Activated T-helper 2 cell treated with anti-CD3 and anti-CD28 coated beads, Interferon-gamma antibody, Interleukin-2, Interleukin-4, amounts not matched to agents 10 μg/mL and 5 μg/mL and 100 μg/mL, durations not matched to agents 14 hours and 24 hours and 36 hours (primary cell): ENCODE measurements around the gene PIP5K1B. TPM values are rescaled to one million over a fixed set of nuclear protein-coding genes. Genes with fewer than 3 reads are reported as not detected.
A peak's percentile ranks its signal among the peaks of the same experiment; 100 is the strongest.

Experiments used
- DNase-seq: peaks from one replicate; pipeline ENCODE4 v3.0.0; 2021; ENCODE audit warnings: low spot score
- H3K27ac Mint-ChIP-seq: one replicate; pipeline ENCODE4 v1.8.0; 2021; ENCODE audit warnings: mixed read lengths
- H3K27me3 Mint-ChIP-seq: one replicate; pipeline ENCODE4 v1.8.0; 2021; ENCODE audit warnings: low read depth, mixed read lengths
- H3K36me3 Mint-ChIP-seq: one replicate; pipeline ENCODE4 v1.8.0; 2021; ENCODE audit warnings: low read depth, mixed read lengths
- H3K4me1 Mint-ChIP-seq: one replicate; pipeline ENCODE4 v1.8.0; 2021; ENCODE audit warnings: low read depth, mixed read lengths
- H3K4me3 Mint-ChIP-seq: one replicate; pipeline ENCODE4 v1.8.0; 2021; ENCODE audit warnings: low read depth, mild to moderate bottlenecking, moderate library complexity, mixed read lengths
- H3K9me3 Mint-ChIP-seq: one replicate; pipeline ENCODE4 v1.8.0; 2021; ENCODE audit warnings: mixed read lengths
- intact Hi-C: fragments of 100-400 bp; cut with micrococcal nuclease; formaldehyde crosslinking; loops from one replicate; pipeline ENCODE4 v1.15.1; 2023
- total RNA-seq: library from RNA; stranded (reverse); gene quantifications from 2 replicates; pipeline ENCODE4 v1.2.3, GENCODE V29; 2022

The PIP5K1B gene
- total RNA-seq, 1 donor from 2014 or later, result 76.2 TPM

DNA sequence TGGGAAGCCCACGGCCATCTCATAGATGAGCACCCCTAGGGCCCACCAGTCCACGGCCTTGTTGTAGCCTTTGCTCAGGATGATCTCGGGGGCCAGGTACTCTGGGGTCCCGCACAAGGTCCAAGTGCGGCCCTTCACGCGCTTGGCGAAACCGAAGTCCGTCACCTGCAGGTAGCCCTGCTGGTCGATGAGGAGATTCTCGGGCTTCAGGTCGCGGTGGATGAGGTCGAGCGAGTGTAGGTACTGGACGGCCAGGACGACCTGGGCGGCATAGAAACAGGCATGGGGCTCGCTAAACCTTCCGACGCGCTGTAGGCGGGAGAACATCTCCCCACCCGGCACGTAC lies 308.3 kb downstream of the PIP5K1B start:
- peaks cover 16% of the 10 kb centered on the region for H3K4me1 Mint-ChIP-seq
- peaks cover 10% of the 10 kb centered on the region for H3K27me3 Mint-ChIP-seq
- H3K36me3 Mint-ChIP-seq, result peaks cover 3% of the 10 kb centered on the region
- DNase-seq, result no peak
- no peak overlapping the region for H3K27ac Mint-ChIP-seq
- intact Hi-C loops, result no loop called here
- no peak overlapping the region for H3K4me3 Mint-ChIP-seq
- H3K9me3 Mint-ChIP-seq, result no peaks in the 10 kb centered on the region

DNA sequence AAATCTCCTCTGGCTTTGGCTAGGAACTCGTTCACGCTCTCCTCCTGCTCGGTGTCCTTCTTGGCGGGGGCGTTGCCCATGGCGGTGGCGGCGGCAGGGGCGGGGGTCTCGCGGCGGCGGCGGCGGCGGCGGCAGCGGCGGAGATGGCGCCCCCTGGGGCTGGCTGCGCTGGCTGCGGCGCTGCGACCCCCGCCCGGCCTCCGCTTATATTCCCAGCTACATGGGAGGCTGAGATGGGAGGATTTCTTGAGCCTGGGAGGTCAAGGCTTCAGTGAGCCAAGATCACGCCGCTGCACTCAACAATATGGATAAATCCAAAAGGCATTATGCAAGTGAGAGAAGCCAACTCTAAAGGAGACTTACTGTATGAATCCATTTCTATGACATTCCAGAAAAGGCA lies 309.0 kb downstream of the PIP5K1B start, which contains the start of gene PRKACG:
Gene PRKACG, minus strand, starts transcription at position 101 of the 400 bp plus-strand sequence. Its CDS starts 21 bp downstream, at position 80.
- H3K36me3 Mint-ChIP-seq, result no peaks in the 10 kb centered on the region
- no peaks in the 10 kb centered on the region for H3K9me3 Mint-ChIP-seq
- H3K27ac Mint-ChIP-seq, result no peak within 1 kb of the TSS
- no peak for DNase-seq
- H3K27me3 Mint-ChIP-seq, result peaks cover 10% of the 10 kb centered on the region
- H3K4me1 Mint-ChIP-seq, result peaks cover 23% of the 10 kb centered on the region
- no peak within 1 kb of the TSS for H3K4me3 Mint-ChIP-seq
- intact Hi-C loops, result no loop called here

DNA sequence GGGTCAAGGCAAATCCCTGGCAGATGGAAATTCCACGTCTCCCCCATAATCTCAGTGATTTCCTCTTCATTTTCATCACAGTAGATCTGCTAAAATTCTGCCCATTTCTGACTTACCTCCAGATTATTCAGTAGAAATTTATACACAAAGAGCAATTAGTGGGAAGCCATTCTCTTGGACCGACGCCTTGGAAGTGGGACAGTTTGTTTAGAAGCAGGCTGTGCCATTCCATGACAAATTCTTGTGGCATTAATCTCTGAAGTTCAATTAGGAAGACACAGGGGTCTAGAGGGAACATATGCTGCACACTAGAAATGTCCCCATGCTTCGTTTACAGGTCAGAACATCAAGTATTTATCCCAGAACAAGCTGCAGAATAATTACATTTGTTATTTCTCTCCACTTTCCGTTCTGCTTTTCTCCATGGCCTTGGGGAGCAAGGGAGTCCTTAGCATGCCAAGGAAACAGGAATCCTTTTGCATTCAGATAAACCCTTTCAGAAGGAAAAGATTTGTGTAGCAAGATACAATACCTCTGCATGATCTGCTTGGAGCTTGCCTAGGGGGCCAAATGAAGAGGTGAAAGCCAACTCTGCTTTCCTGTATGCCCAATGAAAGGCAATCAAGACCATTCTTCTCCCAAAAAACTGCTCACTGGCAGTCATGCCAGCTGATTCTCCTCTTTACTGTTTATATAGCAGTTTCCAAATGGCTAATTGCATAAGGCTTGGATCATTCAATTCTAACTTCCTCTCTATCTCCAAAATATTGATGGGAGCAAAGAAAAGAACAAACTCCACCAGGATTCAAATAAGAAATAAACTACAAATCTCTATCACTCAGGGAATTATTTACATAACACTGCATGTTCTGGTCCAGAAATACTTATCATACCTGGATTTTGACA lies 311.4 kb downstream of the PIP5K1B start:
- no peak overlapping the region for H3K27ac Mint-ChIP-seq
- H3K9me3 Mint-ChIP-seq, result no peaks in the 10 kb centered on the region
- H3K4me3 Mint-ChIP-seq, result no peak overlapping the region
- no peaks in the 10 kb centered on the region for H3K36me3 Mint-ChIP-seq
- peaks cover 8% of the 10 kb centered on the region for H3K27me3 Mint-ChIP-seq
- peaks cover 40% of the 10 kb centered on the region for H3K4me1 Mint-ChIP-seq
- no peak for DNase-seq
- intact Hi-C loops, result no loop called here

DNA sequence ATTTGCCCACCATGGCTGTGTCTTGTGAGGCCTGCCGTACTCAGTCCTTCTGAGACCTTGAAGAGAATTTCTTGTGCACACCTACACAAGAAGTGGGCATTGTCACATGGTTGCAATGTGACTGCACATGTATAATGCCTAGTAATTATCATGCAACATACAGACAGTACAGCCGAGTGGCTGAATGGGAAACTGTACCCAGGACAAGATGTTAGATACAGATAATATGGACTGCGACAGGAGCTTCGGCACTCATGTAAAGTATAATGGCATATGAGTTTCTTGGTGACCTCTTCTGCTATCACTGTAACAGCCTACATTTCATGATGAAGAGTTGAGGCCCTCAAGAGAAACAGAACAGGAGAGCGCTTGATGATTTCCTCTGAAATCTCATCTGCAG lies 313.7 kb downstream of the PIP5K1B start:
- peaks cover 2% of the 10 kb centered on the region for H3K27me3 Mint-ChIP-seq
- no peaks in the 10 kb centered on the region for H3K9me3 Mint-ChIP-seq
- intact Hi-C loops, result no loop called here
- H3K4me3 Mint-ChIP-seq, result no peak overlapping the region
- no peak overlapping the region for H3K27ac Mint-ChIP-seq
- DNase-seq, result no peak
- peaks cover 41% of the 10 kb centered on the region for H3K4me1 Mint-ChIP-seq
- H3K36me3 Mint-ChIP-seq, result no peaks in the 10 kb centered on the region

DNA sequence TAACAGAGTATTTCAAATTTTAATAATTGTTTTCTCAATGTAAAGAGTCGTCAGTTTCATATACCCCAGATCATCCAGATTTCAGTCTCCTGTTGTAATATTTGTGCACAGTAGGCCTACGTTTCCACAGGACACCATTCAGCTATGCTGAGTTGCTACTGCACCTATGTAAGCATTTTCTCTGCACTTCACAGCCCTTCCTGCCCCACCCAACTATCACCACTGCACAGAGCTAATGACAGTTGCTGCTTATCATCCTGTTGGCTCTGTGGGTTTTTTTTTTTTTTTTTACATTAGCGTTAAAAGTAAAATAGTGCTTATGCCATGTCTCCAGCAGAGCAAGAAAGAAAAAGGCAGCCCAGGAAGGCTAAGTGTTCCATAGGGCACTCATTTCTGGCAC lies 314.8 kb downstream of the PIP5K1B start:
- Mint-ChIP-seq H3K36me3 (no peaks in the 10 kb centered on the region), H3K27me3 (peaks cover 1% of the 10 kb centered on the region), H3K27ac (peak overlapping the region; percentile 30), H3K4me1 (peaks cover 46% of the 10 kb centered on the region), H3K4me3 (no peak overlapping the region), H3K9me3 (no peaks in the 10 kb centered on the region)
- intact Hi-C loops, result loop anchor here (10.0 kb wide), 1 partner anchor 315 kb away; the partner anchor contains the start of gene PIP5K1B
- DNase-seq, result peak; percentile 60

DNA sequence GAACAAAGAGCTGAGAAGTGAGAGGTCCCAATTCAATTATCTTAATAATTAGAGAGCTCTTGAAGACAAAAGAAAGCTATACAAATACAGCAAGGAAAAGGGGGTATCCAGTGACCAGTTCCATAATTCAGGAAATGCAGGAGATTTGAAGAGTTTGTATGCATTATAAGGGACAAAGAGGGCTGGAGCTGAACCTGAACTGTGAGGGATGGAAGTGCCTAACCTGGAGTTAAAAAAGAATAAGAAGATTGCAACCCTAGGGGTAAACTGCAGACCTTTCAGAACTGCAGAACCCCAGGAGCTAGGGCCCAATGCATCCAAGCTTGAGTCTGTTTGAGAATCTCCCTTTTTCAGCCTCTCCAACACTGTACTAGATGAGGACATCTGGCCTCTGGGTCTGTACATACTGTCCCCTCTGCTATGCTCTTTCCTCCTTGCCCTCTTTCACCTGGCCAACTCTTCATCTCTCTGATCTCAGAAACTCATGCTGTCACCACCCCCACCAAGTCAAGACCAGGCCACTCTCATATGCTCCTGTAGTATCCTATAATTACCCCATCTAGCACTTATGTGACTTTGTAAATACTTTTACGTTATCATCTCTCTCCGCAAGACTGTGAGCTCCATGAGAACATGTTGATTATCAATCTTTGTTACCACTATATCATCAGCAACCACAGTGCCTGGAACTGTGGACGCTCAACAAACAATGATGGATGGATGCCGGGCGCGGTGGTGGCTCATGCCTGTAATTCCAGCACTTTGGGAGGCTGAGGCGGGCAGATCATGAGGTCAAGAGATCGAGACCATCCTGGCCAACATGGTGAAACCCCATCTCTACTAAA lies 315.5 kb downstream of the PIP5K1B start:
- Mint-ChIP-seq H3K4me3 (no peak overlapping the region), H3K27me3 (no peaks in the 10 kb centered on the region), H3K36me3 (no peaks in the 10 kb centered on the region), H3K4me1 (peaks cover 46% of the 10 kb centered on the region), H3K27ac (no peak overlapping the region), H3K9me3 (no peaks in the 10 kb centered on the region)
- no peak for DNase-seq
- intact Hi-C loops, result loop anchor here (10.0 kb wide), 1 partner anchor 316 kb away; the partner anchor contains the start of gene PIP5K1B

DNA sequence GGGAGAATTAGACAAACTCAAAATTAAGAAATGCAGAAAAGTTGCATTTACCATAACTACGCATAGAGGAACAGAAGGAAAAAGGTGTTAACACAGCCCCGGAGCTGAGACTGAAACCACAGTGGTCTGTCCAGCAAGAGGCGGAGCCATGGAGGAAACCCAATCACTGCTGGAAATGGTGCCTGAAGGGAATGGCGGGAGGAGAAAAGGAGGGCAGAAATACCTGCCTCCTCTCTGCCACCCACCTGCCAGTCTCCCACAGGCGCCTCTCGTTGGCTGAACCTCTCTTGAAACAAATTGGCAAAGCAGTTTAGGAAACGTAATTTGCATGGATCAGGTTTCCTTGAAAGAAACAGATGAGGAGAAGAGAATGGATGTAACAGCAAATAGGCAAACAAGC lies 318.6 kb downstream of the PIP5K1B start:
- Mint-ChIP-seq H3K4me1 (peaks cover 58% of the 10 kb centered on the region), H3K4me3 (no peak overlapping the region), H3K9me3 (no peaks in the 10 kb centered on the region), H3K27me3 (no peaks in the 10 kb centered on the region), H3K27ac (no peak overlapping the region), H3K36me3 (no peaks in the 10 kb centered on the region)
- DNase-seq, result no peak
- intact Hi-C loops, result loop anchor here (10.0 kb wide), 1 partner anchor 319 kb away; the partner anchor contains the start of gene PIP5K1B

DNA sequence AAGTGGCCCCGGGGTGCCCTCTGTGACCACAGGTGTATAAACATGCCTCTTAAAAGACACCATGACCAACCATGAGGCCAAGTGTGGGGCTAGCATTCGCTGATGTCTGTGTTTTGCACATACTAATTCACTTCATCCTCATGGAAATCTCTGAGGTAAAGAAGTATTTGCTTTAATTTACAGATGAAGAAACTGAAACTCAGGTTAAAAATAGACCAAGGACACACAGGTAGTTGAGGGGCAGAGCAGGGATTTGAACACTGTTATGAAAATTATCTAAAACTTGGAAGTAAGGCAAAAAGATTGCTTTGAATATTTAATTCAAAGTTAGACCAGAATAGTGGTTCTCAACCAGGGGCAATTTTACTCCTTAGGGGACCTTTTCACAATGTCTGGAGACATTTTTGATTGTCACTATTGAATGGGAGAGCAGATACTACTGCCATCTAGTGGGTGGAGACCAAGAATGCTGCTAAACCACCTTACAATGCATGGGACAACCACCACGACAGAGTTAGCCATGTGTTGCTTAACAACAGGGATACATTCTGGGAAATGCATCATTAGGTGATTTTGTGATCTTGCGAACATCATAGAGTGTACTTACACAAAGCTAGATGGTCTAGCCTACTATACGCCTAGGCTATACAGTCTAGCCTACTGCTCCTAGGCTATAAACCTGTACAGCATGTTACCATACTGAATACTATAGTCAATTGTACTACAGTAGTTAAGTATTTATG lies 322.5 kb downstream of the PIP5K1B start:
- intact Hi-C loops, result loop anchor here (1.0 to 10.0 kb wide), 8 partner anchors 9 to 443 kb away; partner anchors contain the start of gene PIP5K1B
- peaks cover 54% of the 10 kb centered on the region for H3K4me1 Mint-ChIP-seq

DNA sequence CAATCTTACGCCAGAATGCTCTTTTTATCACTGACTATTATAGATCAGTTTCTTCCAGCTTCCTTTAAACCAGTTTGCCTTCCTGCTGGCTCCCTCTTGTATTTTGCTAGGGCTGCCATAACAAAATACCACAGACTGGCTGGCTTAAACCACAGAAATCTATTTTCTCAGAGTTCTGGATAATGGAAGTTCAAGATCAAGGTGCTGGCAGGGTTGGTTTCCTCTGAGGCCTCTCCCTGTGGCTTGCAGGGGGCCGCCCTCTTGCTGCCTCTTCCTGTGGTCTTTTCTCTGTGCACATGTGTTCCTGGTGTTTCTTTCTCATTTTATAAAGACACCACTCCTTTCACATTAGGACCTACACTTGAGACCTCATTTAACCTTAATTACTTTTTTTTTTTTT lies 323.7 kb downstream of the PIP5K1B start:
- Mint-ChIP-seq H3K36me3 (peaks cover 9% of the 10 kb centered on the region), H3K4me3 (no peak overlapping the region), H3K27ac (peak overlapping the region; percentile 37), H3K9me3 (peaks cover 9% of the 10 kb centered on the region), H3K4me1 (peaks cover 48% of the 10 kb centered on the region), H3K27me3 (no peaks in the 10 kb centered on the region)
- peak; percentile 63 for DNase-seq
- intact Hi-C loops, result loop anchor here (1.0 to 10.0 kb wide), 5 partner anchors 8 to 324 kb away; partner anchors contain the start of gene PIP5K1B

More for the DNA sequence above, 322.5 kb downstream of the PIP5K1B start:
- no peaks in the 10 kb centered on the region for H3K27me3 Mint-ChIP-seq
- no peak overlapping the region for H3K27ac Mint-ChIP-seq
- H3K4me3 Mint-ChIP-seq, result no peak overlapping the region
- peaks cover 9% of the 10 kb centered on the region for H3K36me3 Mint-ChIP-seq
- peaks cover 9% of the 10 kb centered on the region for H3K9me3 Mint-ChIP-seq
- peak; percentile 30 for DNase-seq

DNA sequence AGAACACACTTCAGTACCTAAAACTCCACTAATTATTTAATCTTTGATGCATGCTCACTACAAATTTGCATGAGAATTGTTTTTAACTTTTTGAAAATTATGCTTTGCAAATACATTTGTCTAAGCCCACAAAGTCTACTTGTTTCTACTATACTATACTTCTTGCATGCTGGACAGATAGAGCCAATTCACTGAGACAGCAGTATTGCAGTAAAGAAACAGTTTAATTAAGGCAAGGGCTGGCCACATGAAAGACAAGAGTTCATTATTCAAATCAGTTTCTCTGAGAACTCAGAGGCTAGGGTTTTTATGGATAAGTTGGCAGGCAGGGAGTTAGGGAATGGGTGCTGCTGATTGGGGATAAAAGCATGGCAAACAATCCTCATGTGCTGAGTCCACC lies 324.5 kb downstream of the PIP5K1B start:
- H3K4me1 Mint-ChIP-seq, result peaks cover 44% of the 10 kb centered on the region
- no peak for DNase-seq
- no peak overlapping the region for H3K27ac Mint-ChIP-seq
- intact Hi-C loops, result loop anchor here (5.0 to 10.0 kb wide), 4 partner anchors 52 to 325 kb away; partner anchors contain the start of gene PIP5K1B
- H3K4me3 Mint-ChIP-seq, result no peak overlapping the region
- H3K27me3 Mint-ChIP-seq, result no peaks in the 10 kb centered on the region
- peaks cover 9% of the 10 kb centered on the region for H3K36me3 Mint-ChIP-seq
- H3K9me3 Mint-ChIP-seq, result peaks cover 9% of the 10 kb centered on the region

DNA sequence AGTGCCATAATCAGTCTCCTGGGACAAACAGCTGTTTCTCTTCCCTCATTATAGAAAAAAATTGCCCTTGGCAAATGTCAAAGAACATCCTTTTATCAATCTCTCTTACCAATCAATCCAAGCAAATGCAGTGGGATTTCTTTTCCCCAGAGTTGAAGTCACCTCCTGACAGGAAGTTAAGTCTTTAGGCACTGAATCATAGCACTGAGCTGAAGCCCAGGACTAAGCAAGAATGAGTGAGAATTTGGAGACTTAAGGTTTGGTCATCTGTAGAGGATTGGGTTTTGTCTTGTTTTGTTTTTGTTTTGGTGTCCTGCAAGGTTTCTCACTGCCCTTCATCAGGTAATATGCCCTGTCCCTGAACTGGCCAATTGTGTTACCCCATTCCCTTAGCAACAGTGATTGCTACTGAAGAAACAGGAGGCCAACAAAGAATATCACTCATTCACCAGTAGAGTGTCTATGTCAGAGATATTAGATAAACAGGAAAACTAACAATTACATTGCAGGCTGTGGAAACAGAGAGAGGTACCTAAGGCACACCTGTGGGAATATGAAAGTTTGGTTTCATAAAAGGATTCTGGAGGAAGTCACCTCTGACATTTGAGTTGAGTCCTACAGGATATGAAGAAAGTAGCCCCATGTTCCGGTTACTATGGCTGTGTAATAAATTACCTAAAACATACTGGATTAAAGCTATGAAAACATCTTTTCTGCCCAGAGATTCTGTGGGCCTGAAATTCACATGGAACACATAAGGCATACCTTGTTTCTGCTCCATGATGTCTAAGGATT lies 326.0 kb downstream of the PIP5K1B start:
- intact Hi-C loops, result no loop called here
- H3K27me3 Mint-ChIP-seq, result no peaks in the 10 kb centered on the region
- H3K4me3 Mint-ChIP-seq, result no peak overlapping the region
- peaks cover 9% of the 10 kb centered on the region for H3K9me3 Mint-ChIP-seq
- H3K4me1 Mint-ChIP-seq, result peaks cover 46% of the 10 kb centered on the region
- DNase-seq, result no peak
- no peak overlapping the region for H3K27ac Mint-ChIP-seq
- peaks cover 9% of the 10 kb centered on the region for H3K36me3 Mint-ChIP-seq
